Activated naive CD8-positive, alpha-beta T cell treated with anti-CD3 and anti-CD28 coated beads for 36 hours (primary cell): ENCODE measurements around the gene COL7A1. TPM values are rescaled to one million over a fixed set of nuclear protein-coding genes. Genes with fewer than 3 reads are reported as not detected.
A peak's percentile ranks its signal among the peaks of the same experiment; 100 is the strongest.

Experiments used
- DNase-seq: peaks from one replicate; pipeline ENCODE4 v3.0.0; 2021
- H3K27ac Mint-ChIP-seq: one replicate; pipeline ENCODE4 v1.8.0; 2022; ENCODE audit warnings: mild to moderate bottlenecking, moderate library complexity, mixed read lengths
- H3K27me3 Mint-ChIP-seq: one replicate; pipeline ENCODE4 v1.8.0; 2022; ENCODE audit warnings: mild to moderate bottlenecking, mixed read lengths
- H3K36me3 Mint-ChIP-seq: one replicate; pipeline ENCODE4 v1.8.0; 2021; ENCODE audit warnings: mild to moderate bottlenecking, mixed read lengths
- H3K4me1 Mint-ChIP-seq: one replicate; pipeline ENCODE4 v1.8.0; 2021; ENCODE audit warnings: mixed read lengths
- H3K4me3 Mint-ChIP-seq: one replicate; pipeline ENCODE4 v1.8.0; 2022; ENCODE audit warnings: mild to moderate bottlenecking, moderate library complexity, mixed read lengths
- H3K9me3 Mint-ChIP-seq: one replicate; pipeline ENCODE4 v1.8.0; 2022; ENCODE audit warnings: mixed read lengths
- total RNA-seq, 2 experiments: library from RNA; stranded (reverse); gene quantifications; one replicate each; pipeline ENCODE4 v1.2.3, GENCODE V29; 2021

The COL7A1 gene
- total RNA-seq, 2 experiments from 2014 or later = 1.4 to 1.8 TPM

DNA sequence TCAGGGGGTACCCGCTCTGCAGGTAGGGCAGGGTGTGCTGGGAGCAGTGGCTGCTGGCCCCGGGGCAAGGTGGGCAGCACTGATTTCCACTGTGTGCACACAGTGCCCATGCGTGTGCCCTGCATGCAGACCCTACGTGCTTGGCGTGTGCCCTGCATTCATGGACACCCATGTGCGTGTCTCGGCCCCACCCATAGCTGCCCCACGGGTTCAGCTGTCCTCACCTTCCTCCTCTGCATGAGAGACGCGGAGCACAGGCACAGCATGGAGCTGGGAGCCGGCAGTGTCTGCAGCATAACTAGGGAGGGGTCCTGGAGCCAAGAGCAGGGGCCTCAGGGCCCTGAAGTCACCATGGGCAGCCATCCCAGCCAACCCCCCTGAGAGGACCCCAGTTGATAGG is 29.9 kb downstream of the COL7A1 start:
- H3K36me3 Mint-ChIP-seq = no peaks in the 10 kb centered on the region
- no peak overlapping the region for H3K4me3 Mint-ChIP-seq
- H3K27ac Mint-ChIP-seq = no peak overlapping the region
- peaks cover 10% of the 10 kb centered on the region for H3K4me1 Mint-ChIP-seq
- DNase-seq = no peak
- H3K9me3 Mint-ChIP-seq = no peaks in the 10 kb centered on the region
- no peaks in the 10 kb centered on the region for H3K27me3 Mint-ChIP-seq

DNA sequence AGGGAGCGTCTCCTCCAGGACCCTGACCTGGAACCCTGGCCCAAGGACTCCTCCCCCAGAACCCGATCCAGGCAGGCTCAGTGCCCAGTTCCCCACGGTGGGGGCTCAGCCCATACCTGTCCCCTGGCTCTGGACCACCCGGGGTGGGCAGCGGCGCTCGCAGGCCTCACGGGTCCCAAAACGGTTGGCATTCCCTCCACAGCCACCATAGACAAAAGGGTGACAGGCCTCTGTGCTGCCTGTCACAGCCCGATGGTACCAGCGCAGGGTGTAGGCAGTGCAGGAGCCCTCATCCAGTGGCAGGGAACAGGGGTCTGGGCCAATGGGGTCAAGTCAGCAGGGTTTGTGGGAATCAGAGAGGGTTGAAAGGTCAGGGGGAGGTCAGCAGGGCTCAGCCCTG is 30.5 kb downstream of the COL7A1 start:
- no peaks in the 10 kb centered on the region for H3K9me3 Mint-ChIP-seq
- no peak overlapping the region for H3K4me3 Mint-ChIP-seq
- DNase-seq = no peak

DNA sequence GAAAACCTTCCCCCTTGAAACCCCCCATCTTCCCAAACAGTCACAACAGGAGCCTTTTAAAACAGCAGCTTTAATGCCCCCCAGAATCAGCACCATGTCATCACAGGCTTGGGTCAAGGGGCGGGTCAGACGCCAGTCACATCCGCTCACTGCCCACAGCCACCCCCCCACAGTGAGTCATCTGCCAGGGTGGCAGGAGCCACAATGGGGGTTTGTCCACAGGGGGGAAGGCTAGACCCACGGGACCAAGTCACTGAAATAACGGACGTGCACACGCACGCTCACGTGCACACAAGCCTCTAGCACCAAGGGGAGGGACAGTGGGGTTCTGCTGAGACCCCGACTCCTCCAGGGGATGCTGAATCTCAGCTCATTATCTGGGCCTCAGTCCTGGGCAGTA is 31.1 kb downstream of the COL7A1 start:
- no peak for DNase-seq
- no peaks in the 10 kb centered on the region for H3K36me3 Mint-ChIP-seq
- H3K27me3 Mint-ChIP-seq = no peaks in the 10 kb centered on the region
- peaks cover 10% of the 10 kb centered on the region for H3K4me1 Mint-ChIP-seq
- no peak overlapping the region for H3K4me3 Mint-ChIP-seq
- H3K9me3 Mint-ChIP-seq = no peaks in the 10 kb centered on the region
- H3K27ac Mint-ChIP-seq = no peak overlapping the region

More for the DNA sequence above, 30.5 kb downstream of the COL7A1 start:
- Mint-ChIP-seq H3K36me3 (no peaks in the 10 kb centered on the region), H3K4me1 (peaks cover 10% of the 10 kb centered on the region), H3K27ac (no peak overlapping the region), H3K27me3 (no peaks in the 10 kb centered on the region)

DNA sequence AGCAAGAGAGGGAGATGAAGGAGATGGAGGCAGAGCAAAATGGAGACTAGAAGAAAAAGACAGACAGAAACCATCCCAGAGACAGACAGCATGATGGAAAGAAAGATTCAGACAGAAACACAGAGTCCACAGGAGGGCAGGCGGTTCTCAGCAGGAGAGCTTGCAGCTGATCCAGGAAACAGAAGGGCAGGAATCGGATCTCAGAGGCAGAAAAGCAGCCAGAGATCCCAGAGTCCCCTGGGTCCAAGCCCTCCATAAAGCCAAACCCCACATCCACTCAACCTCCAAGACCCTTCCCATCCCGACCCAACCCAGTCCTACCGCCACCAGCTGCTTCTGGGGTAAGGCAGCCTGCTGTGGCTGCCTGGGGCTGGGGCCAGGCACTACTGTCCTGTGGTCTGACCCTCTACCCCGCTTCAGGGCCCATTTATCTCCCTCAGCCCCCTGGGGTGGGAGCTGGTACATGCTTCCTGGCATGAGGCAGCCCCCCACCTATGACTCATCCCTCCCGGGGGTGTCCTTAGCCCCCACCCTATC is 31.7 kb downstream of the COL7A1 start, which contains the start of gene UCN2:
UCN2 (minus strand) TSS at position 400 of the 537 bp plus-strand sequence. CDS start 657 bp downstream, outside the sequence.
- Mint-ChIP-seq H3K4me1 (peaks cover 10% of the 10 kb centered on the region), H3K36me3 (no peaks in the 10 kb centered on the region), H3K9me3 (no peaks in the 10 kb centered on the region), H3K27me3 (no peaks in the 10 kb centered on the region), H3K4me3 (no peak within 1 kb of the TSS), H3K27ac (no peak within 1 kb of the TSS)
- no peak for DNase-seq

DNA sequence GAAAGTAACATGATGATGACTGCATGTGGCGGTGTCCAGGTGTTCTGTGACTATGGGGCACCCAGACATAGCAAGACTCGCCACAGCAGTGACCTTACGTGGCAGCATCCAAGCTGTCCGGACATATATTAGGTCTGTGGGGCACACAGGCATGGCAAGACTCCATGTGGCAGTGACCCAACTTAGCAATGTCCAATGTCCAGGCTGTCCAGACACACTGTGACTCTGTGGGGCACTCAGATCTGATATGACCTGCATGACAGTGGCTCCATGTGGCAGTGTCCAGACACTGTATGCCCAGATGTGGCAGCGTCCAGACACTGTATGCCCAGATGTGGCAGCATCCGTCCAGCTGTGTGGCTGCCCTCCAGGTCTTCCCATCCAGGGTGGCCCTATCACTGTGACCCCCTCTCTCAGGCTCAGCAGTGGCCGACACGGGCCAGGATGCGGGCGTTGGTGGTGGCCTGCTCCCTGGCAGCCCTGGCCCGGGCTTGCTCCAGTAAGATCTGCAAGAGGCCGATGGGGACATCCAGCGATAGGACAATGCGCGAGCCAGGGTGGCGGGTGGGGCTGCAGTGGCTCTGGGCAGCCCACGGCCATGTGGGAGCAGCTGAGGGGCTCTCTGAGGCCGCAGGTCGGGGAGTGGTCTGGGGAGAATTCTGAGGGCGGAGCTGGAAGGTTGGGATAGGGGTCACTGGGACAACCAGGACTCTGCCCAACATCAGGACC is 32.6 kb downstream of the COL7A1 start:
- Mint-ChIP-seq H3K36me3 (no peaks in the 10 kb centered on the region), H3K27ac (no peak overlapping the region), H3K9me3 (no peaks in the 10 kb centered on the region), H3K4me1 (peaks cover 13% of the 10 kb centered on the region), H3K4me3 (no peak overlapping the region), H3K27me3 (no peaks in the 10 kb centered on the region)
- DNase-seq = no peak

DNA sequence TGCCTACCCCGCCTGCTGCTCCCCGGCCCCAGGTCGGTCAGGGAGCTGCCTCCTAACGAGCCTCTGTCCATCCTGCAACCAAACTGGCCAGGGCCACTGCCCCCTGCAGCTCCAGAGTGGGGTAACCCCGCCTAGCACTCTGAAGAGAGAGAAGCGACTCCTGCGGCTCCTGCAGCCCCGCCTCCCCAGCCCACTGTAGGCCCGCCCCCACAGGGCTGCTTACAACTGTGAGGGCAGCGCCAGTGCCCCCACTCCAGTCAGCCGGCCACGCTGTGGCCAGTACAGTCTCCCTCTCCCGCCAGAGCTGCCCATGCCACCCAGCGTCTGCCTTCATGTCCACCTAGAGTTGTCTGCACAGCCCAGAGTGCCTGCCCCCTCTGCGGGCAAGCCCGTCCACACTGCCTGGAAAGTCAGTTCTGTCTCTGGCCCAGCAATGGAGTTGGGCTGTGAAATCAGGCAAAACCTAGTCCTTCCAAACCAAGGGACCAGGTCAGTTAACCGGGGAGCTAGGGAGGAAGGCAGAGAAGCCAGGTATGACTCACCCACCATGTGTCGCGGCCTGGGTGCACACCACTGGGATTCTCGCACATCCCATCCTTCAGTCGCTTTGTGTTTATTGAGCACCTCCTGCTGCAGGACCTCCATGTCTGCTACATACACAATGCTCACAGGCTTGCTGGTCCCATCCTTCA is 33.9 kb downstream of the COL7A1 start:
- DNase-seq = peak; percentile 34
- Mint-ChIP-seq H3K27me3 (no peaks in the 10 kb centered on the region), H3K9me3 (no peaks in the 10 kb centered on the region), H3K4me1 (peaks cover 15% of the 10 kb centered on the region), H3K27ac (no peak overlapping the region), H3K4me3 (peak overlapping the region; percentile 19), H3K36me3 (no peaks in the 10 kb centered on the region)

DNA sequence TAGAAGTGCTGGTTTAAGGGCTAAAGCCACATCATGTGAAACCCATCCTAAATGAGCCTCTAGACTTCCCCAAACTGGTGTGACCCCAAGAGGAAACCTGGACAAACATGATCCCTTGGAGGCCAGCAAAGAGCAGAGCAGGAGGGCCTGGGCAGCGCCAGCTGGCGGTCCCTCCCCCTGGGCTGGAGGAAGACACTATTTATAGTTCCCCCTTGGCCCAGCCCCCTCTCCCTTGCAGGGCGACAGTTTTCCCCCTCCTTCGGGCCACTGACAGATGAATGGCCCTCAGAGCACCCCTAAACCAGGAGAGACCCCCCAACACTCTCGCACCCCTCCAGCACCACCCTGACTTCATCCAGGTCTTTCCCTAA is 34.5 kb downstream of the COL7A1 start:
- Mint-ChIP-seq H3K4me3 (no peak overlapping the region), H3K36me3 (no peaks in the 10 kb centered on the region), H3K4me1 (peaks cover 13% of the 10 kb centered on the region), H3K27me3 (no peaks in the 10 kb centered on the region), H3K9me3 (no peaks in the 10 kb centered on the region), H3K27ac (no peak overlapping the region)
- no peak for DNase-seq

DNA sequence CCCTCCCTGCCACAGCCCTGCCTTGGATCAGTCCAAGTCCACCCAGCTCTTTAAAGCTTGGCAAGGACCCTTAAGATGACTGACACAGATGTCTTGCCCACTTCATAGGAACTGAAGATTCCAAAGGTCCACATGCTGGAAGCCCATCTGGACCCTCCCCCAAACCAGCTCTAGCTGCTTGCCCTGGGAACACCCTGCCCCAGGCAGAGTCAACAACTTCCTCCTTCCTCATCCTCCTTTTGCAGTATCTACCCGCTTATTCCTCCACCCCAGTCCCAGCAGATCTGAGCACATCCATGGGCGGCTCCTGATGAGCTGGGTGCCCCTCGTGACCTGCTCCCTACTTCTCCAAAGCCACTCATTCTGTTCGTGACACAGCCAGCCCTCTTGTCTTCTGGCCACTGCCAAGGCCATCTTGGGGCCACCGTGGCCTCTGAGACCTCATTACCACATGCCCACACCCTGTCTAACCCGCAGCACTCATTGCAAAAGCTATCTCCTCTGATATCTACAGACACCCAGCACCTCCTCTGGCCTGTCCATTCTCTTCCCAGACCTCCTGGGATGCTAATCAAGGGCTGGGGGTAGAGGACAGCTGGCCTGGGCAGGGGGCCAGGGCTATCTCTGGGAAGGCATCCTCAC is 36.5 kb downstream of the COL7A1 start:
- Mint-ChIP-seq H3K36me3 (peaks cover 6% of the 10 kb centered on the region), H3K9me3 (no peaks in the 10 kb centered on the region), H3K4me1 (peaks cover 20% of the 10 kb centered on the region), H3K27ac (no peak overlapping the region), H3K27me3 (no peaks in the 10 kb centered on the region), H3K4me3 (no peak overlapping the region)
- peak; percentile 14 for DNase-seq

DNA sequence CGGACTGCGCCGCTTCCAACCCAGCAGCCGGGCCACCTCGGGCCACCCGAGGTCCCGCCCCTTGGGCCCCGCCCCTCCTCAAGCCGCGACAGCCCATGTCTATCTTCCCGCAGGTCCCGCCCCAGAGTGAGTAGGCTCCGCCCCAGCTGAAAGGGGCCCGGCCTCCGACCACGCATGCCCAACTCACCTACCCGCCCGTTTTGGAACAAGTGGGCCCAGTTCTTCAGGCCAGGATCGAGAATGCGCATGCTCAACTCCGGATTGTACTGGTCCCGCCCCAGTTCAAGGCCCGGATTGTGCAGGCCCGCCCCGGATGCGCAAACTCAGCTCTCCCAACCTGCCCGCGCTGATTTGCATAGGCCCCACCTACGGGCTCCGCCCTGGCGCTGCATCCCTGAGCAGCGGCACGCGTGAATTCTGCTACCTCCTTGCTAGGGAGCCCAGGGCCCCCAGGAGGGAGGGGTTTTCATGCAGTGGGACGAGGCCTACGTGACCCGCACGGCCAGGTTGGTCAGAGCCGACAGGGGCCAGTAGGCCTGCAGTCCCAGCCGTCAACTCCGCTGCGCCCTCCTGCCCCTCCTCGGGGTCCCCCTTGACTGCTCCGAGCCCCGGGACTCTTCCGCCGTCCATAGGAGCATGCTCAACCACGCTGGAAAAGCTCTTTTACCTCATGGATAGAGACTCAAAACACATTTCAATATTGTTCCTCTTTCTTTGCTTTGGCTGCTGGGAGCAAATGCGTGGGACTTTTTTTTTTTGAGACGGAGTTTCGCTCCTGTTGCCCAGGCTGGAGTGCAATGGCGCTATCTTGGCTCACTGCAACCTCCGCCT is 38.1 kb downstream of the COL7A1 start, which contains the start of gene PFKFB4:
PFKFB4 (minus strand) TSS at position 8 of the 831 bp plus-strand sequence. CDS start 26 bp downstream, outside the sequence.
- peak; percentile 99 for DNase-seq
- Mint-ChIP-seq H3K27ac (peak within 1 kb of the TSS; percentile 88), H3K9me3 (no peaks in the 10 kb centered on the region), H3K4me1 (peaks cover 20% of the 10 kb centered on the region), H3K36me3 (peaks cover 6% of the 10 kb centered on the region), H3K4me3 (peak within 1 kb of the TSS; percentile 85), H3K27me3 (no peaks in the 10 kb centered on the region)

DNA sequence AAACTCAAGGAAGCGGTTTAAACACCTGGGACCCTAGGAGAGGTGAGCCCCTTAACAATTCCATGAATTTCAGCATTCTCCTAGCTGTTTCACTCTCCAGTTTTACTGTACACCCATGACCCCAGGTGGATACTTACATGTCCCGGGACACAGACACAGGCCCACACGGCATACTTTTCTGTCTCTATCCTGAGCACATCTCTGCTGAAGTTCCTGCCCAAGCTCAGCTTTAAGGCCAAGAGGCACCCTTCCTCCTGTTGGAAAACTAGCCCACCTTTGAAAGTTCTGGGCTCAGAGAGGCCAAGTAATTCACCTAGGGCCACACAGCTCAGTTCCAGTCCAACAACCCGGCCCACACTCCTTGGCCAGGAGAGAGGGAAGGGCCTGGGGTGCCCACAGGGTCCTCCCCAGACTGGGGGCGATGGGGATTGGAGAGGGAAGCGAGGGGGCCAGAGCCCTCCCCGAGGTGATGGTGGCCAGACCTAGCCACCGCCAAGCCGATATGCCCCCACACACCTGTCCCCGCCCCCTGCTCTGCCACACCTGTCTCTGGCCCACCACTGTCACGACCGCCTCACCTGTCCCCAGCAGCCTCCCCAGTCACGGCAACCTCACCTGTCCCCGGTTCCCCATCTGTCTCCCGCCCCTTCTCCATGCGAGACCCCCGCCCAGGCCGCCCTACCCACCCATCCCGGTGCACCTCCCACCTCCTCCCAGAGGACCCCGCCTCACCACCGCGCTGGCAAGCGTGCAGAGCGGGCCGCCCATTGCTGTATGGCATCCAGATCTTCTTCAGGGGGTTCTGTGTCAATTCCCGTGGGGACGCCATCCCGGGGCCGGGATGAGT is 39.0 kb downstream of the COL7A1 start:
- no peaks in the 10 kb centered on the region for H3K27me3 Mint-ChIP-seq
- H3K36me3 Mint-ChIP-seq = peaks cover 6% of the 10 kb centered on the region
- H3K4me1 Mint-ChIP-seq = peaks cover 20% of the 10 kb centered on the region
- H3K27ac Mint-ChIP-seq = peak overlapping the region; percentile 88
- H3K4me3 Mint-ChIP-seq = peak overlapping the region; percentile 85
- H3K9me3 Mint-ChIP-seq = no peaks in the 10 kb centered on the region
- no peak for DNase-seq

DNA sequence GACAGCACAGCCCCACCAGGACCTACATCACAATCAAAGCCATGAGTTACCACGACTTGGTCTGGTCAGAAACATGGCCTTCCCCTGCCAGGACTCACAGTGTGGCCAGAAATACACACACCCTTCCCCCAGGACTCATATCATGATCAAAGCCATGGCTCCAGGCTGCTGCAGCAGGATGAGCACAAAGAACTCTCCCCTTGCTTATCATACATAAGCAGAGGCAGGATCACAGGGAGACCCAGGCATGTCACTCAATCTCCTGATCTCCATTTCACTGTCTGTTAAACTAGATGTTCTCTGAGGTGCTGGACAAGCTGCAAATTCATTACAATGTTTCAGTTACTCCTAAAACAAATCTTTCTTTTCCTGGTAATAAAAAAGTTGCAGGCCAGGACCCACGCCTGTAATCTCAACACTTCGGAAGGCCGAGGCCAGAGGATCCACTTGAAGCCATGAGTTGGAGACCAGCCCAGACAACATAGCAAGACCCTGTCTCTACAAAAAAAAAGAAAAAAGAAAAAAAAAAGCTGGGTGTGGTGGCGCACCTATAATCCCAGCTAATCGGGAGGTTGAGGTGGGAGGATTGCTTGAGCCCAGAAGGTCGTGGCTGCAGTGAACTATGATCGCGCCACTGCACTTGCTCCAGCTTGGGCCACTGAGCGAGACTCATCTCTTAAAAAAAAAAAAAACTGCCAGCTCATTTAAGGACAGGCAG is 39.7 kb downstream of the COL7A1 start:
- Mint-ChIP-seq H3K27ac (no peak overlapping the region), H3K36me3 (peaks cover 6% of the 10 kb centered on the region), H3K4me3 (peak overlapping the region; percentile 85), H3K27me3 (no peaks in the 10 kb centered on the region), H3K4me1 (peaks cover 18% of the 10 kb centered on the region), H3K9me3 (no peaks in the 10 kb centered on the region)
- DNase-seq = no peak

DNA sequence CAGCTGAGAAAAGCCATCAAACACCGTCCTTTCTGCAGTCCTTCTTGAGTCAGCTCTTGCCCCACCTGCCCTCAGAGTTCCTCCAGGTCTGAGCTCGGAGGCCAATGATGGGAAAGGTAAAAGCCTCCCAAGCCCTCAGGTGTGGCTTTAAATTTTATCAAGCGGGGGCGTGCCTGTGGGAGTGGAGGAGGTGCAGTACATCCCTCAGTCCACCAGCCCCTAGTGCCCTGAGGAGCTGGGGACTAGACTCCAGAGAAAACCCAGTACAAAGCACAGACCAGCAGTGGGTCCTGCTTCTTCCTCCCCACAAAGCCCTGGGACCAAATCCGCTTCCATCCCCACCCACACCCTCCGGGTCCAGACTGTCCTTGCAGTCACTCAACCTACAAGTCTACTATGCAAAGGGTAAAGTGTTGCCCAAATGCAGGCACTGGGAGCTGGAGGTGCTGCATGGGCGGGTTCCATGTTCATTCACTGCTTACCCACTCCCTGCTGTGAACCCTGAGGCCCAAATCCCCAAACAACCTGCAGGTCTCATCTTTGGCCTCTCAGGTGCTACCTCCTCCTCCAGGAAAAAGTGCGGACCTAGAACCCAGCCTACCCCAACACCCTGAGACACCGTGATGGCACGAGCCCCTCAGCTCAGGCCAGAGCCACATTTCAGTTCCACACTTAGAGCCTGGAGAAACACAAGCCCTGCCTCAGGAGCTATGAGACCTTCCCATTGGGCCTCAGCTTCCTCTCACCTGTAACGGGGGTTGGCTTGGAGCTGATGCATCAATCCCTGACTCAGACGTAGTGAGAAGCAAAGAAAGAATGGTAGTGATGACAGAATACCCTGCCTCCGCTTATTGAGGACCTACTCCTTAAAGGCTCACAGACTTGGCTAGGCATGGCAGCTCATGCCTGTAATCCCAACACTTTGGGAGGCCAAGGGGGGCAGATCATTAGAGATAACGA is 41.0 kb downstream of the COL7A1 start:
- Mint-ChIP-seq H3K27ac (no peak overlapping the region), H3K4me1 (peaks cover 21% of the 10 kb centered on the region), H3K4me3 (peak overlapping the region; percentile 85), H3K9me3 (no peaks in the 10 kb centered on the region), H3K36me3 (peaks cover 6% of the 10 kb centered on the region), H3K27me3 (no peaks in the 10 kb centered on the region)
- no peak for DNase-seq
